CD4-positive, alpha-beta T cell treated with Interleukin-17A for 1 hour (primary cell): ENCODE measurements around the gene COMTD1.
"Not testable (repeated sequence)": the region's sequence is repeated elsewhere in the genome, so short reads cannot be mapped to it uniquely, and the experiment has no call there.

Experiments
- DNase-seq: peaks from one replicate; pipeline ENCODE4 v3.0.0-alpha.2; 2020

Gene COMTD1

DNA sequence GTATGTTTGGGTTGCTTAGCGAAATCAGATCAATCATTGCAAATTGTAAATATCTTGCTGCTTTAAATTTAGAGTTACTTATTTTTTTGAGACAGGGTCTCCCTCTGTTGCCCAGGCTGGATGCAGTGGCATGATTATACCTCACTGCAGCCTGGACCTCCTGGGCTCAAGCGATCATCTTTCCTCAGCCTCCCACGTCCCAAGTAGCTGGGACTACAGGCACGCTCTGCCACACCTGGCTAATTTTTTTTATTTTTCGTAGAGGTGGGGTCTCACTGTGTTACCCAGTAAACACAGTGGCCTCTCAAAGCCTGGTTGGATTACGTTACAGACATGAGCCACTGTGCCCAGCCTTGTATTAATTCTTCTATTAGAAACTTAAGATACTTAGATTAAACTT lies 23.4 kb downstream of the COMTD1 start:
- DNase-seq, result no peak

GRCh38 chr10:75211007-75211691 lies 24.6 kb downstream of the COMTD1 start:
- DNase-seq, result peak; percentile 49

DNA sequence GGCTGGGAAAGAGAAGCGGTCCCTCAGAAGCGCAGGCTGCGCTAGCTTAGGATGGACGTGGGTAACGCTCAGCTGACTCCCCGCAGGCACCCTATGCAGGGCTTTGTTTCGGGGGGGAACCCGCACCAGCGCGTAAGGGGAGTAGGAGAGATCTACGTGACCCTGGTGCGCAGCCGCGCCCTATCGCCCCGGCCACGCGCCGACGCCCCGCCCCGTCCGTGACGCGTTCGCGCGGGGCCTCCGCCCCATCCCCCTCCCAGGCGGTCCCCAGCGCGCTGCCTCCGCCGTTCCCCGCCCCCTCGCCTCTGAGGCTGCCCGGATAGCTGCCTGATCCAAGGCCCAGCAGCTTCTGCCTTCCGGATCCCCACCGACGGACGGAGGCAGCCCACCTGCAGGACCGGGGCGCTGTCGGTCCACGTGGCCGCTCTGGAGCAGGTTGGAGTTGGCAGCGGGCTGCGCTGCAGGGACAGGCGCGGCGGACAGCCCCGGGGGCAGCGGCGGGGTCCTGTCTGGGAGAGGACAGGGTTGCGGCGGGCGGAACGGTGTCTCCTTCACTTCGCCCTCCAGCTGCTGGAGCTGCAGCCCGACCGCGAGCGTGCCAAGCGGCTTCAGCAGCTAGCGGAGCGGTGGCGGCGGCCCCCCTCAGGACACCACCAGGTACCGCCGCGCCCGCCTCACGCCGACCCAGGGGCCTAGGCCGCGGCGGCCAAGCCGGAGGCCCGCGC lies 25.3 kb downstream of the COMTD1 start, which contains the start of gene VDAC2:
Gene VDAC2, plus strand, starts transcription at position 515 of the 725 bp plus-strand sequence. CDS start 363 bp downstream, outside the sequence.
- DNase-seq, result peak; percentile 96

GRCh38 chr10:75209921-75210281 lies 25.9 kb downstream of the COMTD1 start:
- peak; percentile 82 for DNase-seq

- no peak for DNase-seq
Observed at GRCh38 chr10:75209086-75209920, 26.5 kb downstream of the COMTD1 start.

DNA sequence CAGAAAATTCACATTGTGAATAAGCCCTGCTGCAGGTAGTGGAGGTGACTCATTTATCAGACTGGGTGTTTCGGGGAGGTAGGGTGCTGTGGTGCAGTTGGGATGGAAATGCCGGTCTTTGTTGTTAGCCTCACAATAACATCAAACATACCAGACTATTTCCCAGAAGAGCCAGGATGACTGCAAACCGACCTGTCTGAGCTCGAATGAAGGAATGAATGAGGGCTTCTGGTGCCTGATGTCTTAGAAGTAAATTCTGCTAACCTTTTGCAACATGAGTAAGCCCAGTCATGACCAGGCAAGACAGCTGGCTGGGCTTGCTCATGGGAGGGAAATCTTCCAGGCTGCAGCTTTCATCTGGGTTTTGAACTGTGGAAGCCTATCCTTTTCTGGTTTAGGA lies 27.6 kb downstream of the COMTD1 start:
- no peak for DNase-seq

DNA sequence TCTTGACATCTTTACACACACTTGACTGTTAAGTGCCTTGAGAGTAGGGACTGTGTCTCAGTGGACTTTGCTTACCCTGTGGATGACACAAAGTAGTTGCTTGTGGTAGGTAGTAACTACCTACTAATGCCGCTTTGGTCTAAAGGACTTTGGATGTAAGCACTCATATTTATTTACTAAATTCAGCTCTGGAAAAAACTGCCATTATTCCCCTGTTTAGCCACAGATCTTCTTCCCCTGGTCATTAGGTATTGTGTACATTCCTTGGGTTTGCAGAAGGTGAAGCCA lies 28.0 kb downstream of the COMTD1 start:
- DNase-seq, result no peak

DNA sequence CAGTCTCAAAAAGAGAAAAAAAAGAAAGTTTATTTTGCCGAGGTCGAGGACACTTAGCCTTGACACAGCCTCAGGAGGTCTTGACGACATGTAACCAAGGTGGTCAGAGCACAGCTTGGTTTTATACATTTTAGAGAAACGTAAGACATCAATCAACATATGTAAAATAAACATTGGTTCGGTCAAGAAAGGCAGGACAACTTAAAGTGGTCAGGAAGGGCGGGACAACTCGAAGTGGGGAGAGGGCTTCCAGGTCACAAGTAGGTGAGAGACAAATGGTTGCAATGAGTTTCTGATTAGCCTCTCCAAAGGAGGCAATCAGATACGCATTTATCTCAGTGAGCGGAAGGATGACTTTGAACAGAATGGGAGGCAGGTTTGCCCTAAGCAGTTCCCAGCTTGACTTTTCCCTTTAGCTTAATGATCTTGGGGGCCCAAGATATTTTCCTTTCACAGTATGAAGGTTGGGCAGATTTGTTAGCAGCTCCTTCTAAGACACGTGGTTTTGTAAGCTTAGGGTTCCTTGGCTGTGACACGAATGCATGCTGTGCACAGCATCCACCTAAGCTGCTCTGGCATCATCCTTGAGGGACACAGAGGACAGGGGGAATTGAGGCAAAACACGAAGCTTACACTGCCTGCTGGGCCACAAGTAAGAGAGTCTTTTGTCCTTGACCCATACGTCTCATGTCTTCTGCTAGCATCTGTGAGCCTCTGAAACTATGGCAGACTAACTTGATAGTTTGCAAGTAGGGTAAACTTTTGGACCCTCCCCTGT lies 28.5 kb downstream of the COMTD1 start:
- no peak for DNase-seq

GRCh38 chr10:75206638-75207037 lies 29.1 kb downstream of the COMTD1 start:
- DNase-seq, result not testable (repeated sequence)

GRCh38 chr10:75205908-75206307 lies 29.8 kb downstream of the COMTD1 start:
- no peak for DNase-seq

DNA sequence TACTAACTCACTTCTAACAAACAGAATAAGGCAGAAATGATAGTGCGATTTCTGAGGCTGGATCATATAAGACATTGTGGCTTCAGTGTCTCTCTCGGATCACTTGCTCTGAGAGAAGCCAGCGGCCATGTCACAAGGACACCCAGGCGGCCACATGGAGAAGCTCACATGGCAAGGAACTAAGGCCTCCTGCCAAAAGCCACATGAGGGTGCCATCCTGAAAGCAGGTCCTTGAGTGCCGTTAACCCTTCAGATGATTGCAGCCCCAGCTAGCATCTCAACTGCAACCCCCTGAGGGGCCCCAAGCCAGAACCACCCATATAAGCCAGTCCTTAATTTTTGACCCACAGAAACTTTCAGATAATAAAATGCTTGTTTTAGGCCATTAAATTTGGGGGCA lies 32.0 kb downstream of the COMTD1 start:
- no peak for DNase-seq

GRCh38 chr10:75203046-75203620 lies 32.6 kb downstream of the COMTD1 start:
- DNase-seq, result not testable (repeated sequence)

DNA sequence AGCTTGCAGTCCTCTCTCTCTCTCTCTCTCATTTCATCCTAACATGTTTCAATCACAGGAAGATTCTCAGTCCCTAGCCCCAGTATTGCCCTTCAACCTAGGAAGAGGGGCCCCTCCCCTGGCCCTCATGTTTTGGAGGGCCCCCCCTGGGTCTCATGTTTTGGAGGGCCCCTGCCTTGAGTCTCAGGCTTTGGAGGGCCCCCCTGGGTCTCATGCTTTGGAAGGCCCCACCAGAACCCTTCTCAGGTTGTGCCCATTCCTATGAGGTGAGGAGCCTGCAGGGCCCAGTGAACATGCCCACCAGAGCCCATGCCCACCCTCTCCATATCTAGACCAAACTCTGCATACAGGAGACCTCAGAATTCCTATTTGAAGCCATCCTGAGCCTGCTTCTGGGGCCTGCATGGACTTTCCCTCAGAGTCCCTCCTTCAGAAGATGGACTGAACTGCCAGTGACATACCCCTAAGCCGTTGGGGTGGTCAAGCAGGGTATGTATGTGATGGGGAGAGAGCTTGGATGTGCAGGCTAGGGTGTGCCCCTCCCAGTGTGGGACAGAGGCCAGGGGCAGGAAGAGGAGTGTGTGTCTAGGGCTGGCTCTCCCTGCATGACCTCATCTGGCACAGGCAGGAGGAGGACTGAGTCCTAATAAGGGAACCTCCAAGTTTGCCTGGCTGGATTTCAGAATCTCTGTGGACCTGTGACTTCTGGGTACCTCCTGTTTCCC lies 33.3 kb downstream of the COMTD1 start:
- DNase-seq, result no peak

GRCh38 chr10:75201793-75202307 lies 33.9 kb downstream of the COMTD1 start:
- no peak for DNase-seq

GRCh38 chr10:75199949-75200348 lies 35.8 kb downstream of the COMTD1 start:
- not testable (repeated sequence) for DNase-seq

DNA sequence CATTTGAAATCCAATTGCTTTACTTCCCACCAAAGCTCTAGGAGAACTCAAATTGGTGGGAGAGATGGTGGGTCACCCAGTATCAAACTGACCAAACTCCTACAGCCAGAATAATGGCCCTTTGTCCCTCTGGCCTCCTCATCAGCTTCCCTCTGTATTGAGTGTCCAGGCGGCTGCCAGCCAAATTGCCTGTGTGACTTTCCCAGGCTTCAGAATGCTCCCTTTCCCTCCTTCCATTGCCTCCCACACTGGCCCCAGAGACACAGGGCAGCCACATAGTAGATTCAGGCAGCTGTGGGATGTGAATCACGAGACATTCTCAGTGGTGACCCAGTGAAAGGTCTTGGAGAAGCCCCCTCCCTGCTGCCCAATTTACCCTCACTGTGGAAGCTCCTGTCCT lies 37.9 kb downstream of the COMTD1 start:
- DNase-seq, result no peak

GRCh38 chr10:75197066-75197465 lies 38.7 kb downstream of the COMTD1 start:
- DNase-seq, result no peak

GRCh38 chr10:75195035-75195763 lies 40.6 kb downstream of the COMTD1 start:
- no peak for DNase-seq

GRCh38 chr10:75194625-75195024 lies 41.1 kb downstream of the COMTD1 start:
- not testable (repeated sequence) for DNase-seq

- DNase-seq, result no peak
Observed at GRCh38 chr10:75191821-75192568, 43.8 kb downstream of the COMTD1 start.
